Fibroblast of skin of right quadriceps (primary cell): Measurements from ENCODE around the gene VEZF1.
A peak's percentile ranks its signal among the peaks of the same experiment; 100 is the strongest.

Experiments used
- DNase-seq: peaks from one replicate; pipeline ENCODE4 v3.0.0-alpha.2; 2013

The VEZF1 gene

GRCh38 chr17:57987581-57988300, at the start of gene VEZF1:
Gene VEZF1, minus strand, starts transcription at chr17:57988254. Its CDS starts 143 bp downstream, at chr17:57988111.
- DNase-seq = peak; percentile 78

- no peak for DNase-seq
These were observed 44.8 kb upstream of the VEZF1 start for GRCh38 chr17:58032691-58033415.

GRCh38 chr17:58028578-58028977, 40.5 kb upstream of the VEZF1 start:
- DNase-seq = no peak

GRCh38 chr17:58020401-58020800, 32.3 kb upstream of the VEZF1 start:
- no peak for DNase-seq

- DNase-seq = no peak
These were observed 31.5 kb upstream of the VEZF1 start for GRCh38 chr17:58019521-58019920.

- DNase-seq = no peak
These were observed 31.0 kb upstream of the VEZF1 start for GRCh38 chr17:58019039-58019438.

- no peak for DNase-seq
These were observed 22.2 kb upstream of the VEZF1 start for GRCh38 chr17:58010067-58010799.

- DNase-seq = no peak
These were observed 20.0 kb upstream of the VEZF1 start for GRCh38 chr17:58007781-58008706.

GRCh38 chr17:58006924-58007780, 19.1 kb upstream of the VEZF1 start, which contains the start of gene SRSF1:
Gene SRSF1, minus strand, starts transcription at chr17:58007246. Its CDS starts 109 bp downstream, at chr17:58007137.
- DNase-seq = peak; percentile 98

- DNase-seq = peak; percentile 77
These were observed 18.5 kb upstream of the VEZF1 start for GRCh38 chr17:58006560-58006923.

GRCh38 chr17:58005728-58006559, 17.9 kb upstream of the VEZF1 start:
- no peak for DNase-seq

GRCh38 chr17:58005031-58005727, 17.1 kb upstream of the VEZF1 start:
- no peak for DNase-seq

GRCh38 chr17:58004060-58004459, 16.0 kb upstream of the VEZF1 start:
- no peak for DNase-seq

GRCh38 chr17:58002973-58003372, 14.9 kb upstream of the VEZF1 start:
- no peak for DNase-seq

GRCh38 chr17:58002154-58002948, 14.3 kb upstream of the VEZF1 start:
- no peak for DNase-seq

GRCh38 chr17:58001461-58002124, 13.5 kb upstream of the VEZF1 start:
- no peak for DNase-seq

GRCh38 chr17:57999496-58000017, 11.5 kb upstream of the VEZF1 start:
- DNase-seq = peak; percentile 69

GRCh38 chr17:57999010-57999495, 11.0 kb upstream of the VEZF1 start:
- DNase-seq = no peak
